OCI-LY7 (cell line): ENCODE measurements around the gene ADARB2. TPM values are rescaled to one million over a fixed set of nuclear protein-coding genes. Genes with fewer than 3 reads are reported as not detected.

ENCODE experiments used
- BruUV-seq: library from RNA; stranded (reverse); fragments of 400-500 nt; replicated peaks from 2 replicates; lab custom pipeline; 2021; lab: Mats Ljungman, UMichigan
- CTCF ChIA-PET: fragments of 300-600 bp; sonication (Branson Sonifier 250); formaldehyde crosslinking; loops from one replicate; lab custom pipeline; 2022; ENCODE audit warnings: antibody characterized with exemption; ENCODE audit not compliant: unreplicated experiment; lab: Charles Lee
- POLR2A ChIA-PET: fragments of 300-600 bp; sonication (Branson Sonifier 250); formaldehyde crosslinking; loops from one replicate; lab custom pipeline; 2022; ENCODE audit warnings: antibody characterized with exemption; lab: Charles Lee
- DNase-seq: peaks from one replicate; pipeline ENCODE4 v3.0.0-alpha.2; 2015; ENCODE audit warnings: low spot score
- H2AFZ ChIP-seq: fragments of 200-600 bp; sonication (generic), shearing (Covaris generic); 2 replicates; pipeline ENCODE4 v1.6.1; 2014; ENCODE audit warnings: mild to moderate bottlenecking, antibody characterized with exemption, low read length, moderate library complexity
- H3K27ac ChIP-seq: fragments of 200-600 bp; sonication (generic); 2 replicates; pipeline ENCODE4 v1.5.1; 2014; ENCODE audit warnings: mixed run types, low read depth, mild to moderate bottlenecking, moderate library complexity, low read length, inconsistent platforms; ENCODE audit not compliant: poor library complexity, severe bottlenecking
- H3K36me3 ChIP-seq: fragments of 200-600 bp; sonication (generic); 2 replicates; pipeline ENCODE4 v1.6.1; 2014; ENCODE audit warnings: mild to moderate bottlenecking, antibody characterized with exemption, low read length, moderate library complexity, mixed read lengths; ENCODE audit not compliant: insufficient read depth
- H3K4me1 ChIP-seq: fragments of 200-600 bp; sonication (generic); 2 replicates; pipeline ENCODE4 v1.5.1; 2014; ENCODE audit warnings: mild to moderate bottlenecking, low read length; ENCODE audit not compliant: insufficient read depth, poor library complexity, severe bottlenecking
- H3K4me2 ChIP-seq: fragments of 200-600 bp; sonication (generic); 2 replicates; pipeline ENCODE4 v1.6.1; 2014; ENCODE audit warnings: mild to moderate bottlenecking, low read length
- H3K4me3 ChIP-seq: fragments of 200-600 bp; sonication (generic); 2 replicates; pipeline ENCODE4 v1.5.1; 2014; ENCODE audit warnings: mild to moderate bottlenecking, low read depth, low read length; ENCODE audit not compliant: poor library complexity, severe bottlenecking
- H3K79me2 ChIP-seq: fragments of 200-600 bp; sonication (generic); 2 replicates; pipeline ENCODE4 v1.6.1; 2016; ENCODE audit warnings: low read depth, mild to moderate bottlenecking, low read length, moderate library complexity, mixed read lengths; ENCODE audit not compliant: insufficient read depth
- H3K9me2 ChIP-seq: fragments of 200-600 bp; sonication (generic); 2 replicates; pipeline ENCODE4 v1.6.1; 2016; ENCODE audit warnings: mild to moderate bottlenecking, low read length, mixed read lengths; ENCODE audit not compliant: insufficient read depth
- H3K9me3 ChIP-seq: fragments of 200-600 bp; sonication (generic); 2 replicates; pipeline ENCODE4 v1.6.1; 2014; ENCODE audit warnings: mild to moderate bottlenecking, mixed run types, low read length, mixed read lengths
- H4K20me1 ChIP-seq: fragments of 200-600 bp; sonication (generic); 2 replicates; pipeline ENCODE4 v1.6.1; 2014; ENCODE audit warnings: mild to moderate bottlenecking, antibody characterized with exemption, low read length, moderate library complexity, mixed read lengths; ENCODE audit not compliant: insufficient read depth
- EZH2phosphoT487 ChIP-seq: fragments of 200-600 bp; sonication (generic); IDR thresholded peaks from 2 replicates; pipeline ENCODE4 v1.6.1; 2018; ENCODE audit warnings: low read depth, borderline replicate concordance, mild to moderate bottlenecking, mixed run types, antibody characterized with exemption, low read length, moderate library complexity, mixed read lengths
- intact Hi-C: fragments of 100-400 bp; cut with micrococcal nuclease; formaldehyde crosslinking; loops from one replicate; pipeline ENCODE4 v1.10.0; 2022; ENCODE audit not compliant: unreplicated experiment
- total RNA-seq, 2 experiments: library from RNA; depleted of rRNA in 1 of 2; stranded (reverse); fragments of >200 nt in 1 of 2; shearing (Covaris generic) in 1 of 2; gene quantifications; 2 replicates each; pipeline ENCODE4 v1.2.3, GENCODE V29; 2014 to 2022
- TF ChIP-seq, protein P1 (sequence below): fragments of 200-600 bp; sonication (generic); conservative IDR thresholded peaks from 2 replicates; pipeline ENCODE4 v1.5.1; 2014; ENCODE audit warnings: mild to moderate bottlenecking, antibody characterized with exemption, low read length, moderate library complexity, mixed read lengths

ADARB2 gene
- total RNA-seq, 2 experiments from 2014 or later, result 0.03 TPM; not detected in 1

DNA sequence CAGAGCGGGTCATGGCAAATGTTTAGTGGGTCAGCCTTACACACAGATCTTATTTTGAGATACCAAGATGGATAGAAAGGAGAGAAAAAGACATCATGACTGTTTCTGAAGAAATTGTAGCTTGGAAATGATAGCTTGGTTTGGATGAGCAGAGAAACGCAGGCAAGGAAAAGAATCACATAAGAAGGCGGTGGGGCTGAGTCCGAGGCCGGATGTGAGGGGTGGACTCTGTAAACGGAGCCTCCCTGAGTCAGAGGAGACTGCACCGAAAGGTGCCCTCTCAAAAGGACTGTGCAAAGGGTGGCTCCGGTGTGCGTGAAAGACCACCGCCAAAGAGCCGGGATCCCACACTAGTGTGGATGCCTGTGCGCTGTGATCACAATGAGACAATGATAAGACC is 53.7 kb downstream of the ADARB2 start:
- H3K79me2 ChIP-seq, result no peaks in the 10 kb centered on the region
- POLR2A ChIA-PET, result no interaction called here
- BruUV-seq, result no TSS peak

DNA sequence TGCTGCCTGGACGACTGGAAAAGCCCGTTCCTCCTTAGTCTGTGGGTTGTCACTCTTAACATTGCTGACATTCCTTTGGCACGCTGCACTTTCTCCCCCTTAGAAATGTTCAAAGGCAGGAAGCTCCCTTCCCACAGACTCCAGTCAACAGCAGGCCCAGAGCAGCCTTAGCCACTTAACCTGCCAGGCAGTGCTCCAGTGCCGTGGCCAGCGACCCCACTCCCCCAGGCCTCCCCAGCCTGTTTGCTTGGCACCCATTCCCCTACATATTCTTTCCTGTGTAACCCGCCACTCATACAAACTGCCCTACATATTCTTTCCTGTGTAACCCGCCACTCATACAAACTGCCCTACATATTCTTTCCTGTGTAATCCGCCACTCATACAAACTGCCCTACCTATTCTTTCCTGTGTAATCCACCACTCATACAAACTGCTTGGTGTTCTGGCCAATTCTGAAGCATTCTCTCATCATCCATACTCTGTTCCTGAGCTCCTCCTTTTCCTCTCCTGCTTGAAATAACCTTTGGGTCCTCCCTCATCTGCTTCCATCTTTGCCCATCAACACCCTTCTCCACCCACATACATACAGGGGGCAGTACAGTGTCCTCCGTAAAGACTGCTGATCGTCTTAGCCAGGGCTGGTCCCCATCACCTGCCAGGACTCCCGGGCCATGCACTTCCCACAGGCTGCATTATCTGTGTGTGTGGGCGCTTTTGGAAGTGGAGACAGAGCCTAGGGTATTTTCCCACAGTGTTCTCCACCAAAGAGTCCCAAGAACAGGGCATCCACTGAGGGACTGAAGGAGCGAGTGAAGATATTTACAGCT is 57.3 kb downstream of the ADARB2 start:
- no peak for DNase-seq
- ChIA-PET CTCF (no interaction called here), POLR2A (no interaction called here)
- TF ChIP-seq, protein P1, sequence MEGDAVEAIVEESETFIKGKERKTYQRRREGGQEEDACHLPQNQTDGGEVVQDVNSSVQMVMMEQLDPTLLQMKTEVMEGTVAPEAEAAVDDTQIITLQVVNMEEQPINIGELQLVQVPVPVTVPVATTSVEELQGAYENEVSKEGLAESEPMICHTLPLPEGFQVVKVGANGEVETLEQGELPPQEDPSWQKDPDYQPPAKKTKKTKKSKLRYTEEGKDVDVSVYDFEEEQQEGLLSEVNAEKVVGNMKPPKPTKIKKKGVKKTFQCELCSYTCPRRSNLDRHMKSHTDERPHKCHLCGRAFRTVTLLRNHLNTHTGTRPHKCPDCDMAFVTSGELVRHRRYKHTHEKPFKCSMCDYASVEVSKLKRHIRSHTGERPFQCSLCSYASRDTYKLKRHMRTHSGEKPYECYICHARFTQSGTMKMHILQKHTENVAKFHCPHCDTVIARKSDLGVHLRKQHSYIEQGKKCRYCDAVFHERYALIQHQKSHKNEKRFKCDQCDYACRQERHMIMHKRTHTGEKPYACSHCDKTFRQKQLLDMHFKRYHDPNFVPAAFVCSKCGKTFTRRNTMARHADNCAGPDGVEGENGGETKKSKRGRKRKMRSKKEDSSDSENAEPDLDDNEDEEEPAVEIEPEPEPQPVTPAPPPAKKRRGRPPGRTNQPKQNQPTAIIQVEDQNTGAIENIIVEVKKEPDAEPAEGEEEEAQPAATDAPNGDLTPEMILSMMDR, result no peak
- no peak for TF ChIP-seq EZH2phosphoT487
- H3K9me2 ChIP-seq, result no peaks in the 10 kb centered on the region
- H3K9me3 ChIP-seq, result no peaks in the 10 kb centered on the region
- H4K20me1 ChIP-seq, result no peaks in the 10 kb centered on the region
- H3K36me3 ChIP-seq, result no peaks in the 10 kb centered on the region
- no peak overlapping the region for H3K4me3 ChIP-seq
- no peak overlapping the region for H2AFZ ChIP-seq
- BruUV-seq, result no TSS peak
- H3K79me2 ChIP-seq, result no peaks in the 10 kb centered on the region
- intact Hi-C loops, result no loop called here
- no peak overlapping the region for H3K27ac ChIP-seq
- H3K4me1 ChIP-seq, result no peaks in the 10 kb centered on the region
- no peak overlapping the region for H3K4me2 ChIP-seq

More for the DNA sequence above, 53.7 kb downstream of the ADARB2 start:
- intact Hi-C loops, result no loop called here
- H3K36me3 ChIP-seq, result no peaks in the 10 kb centered on the region
- CTCF ChIA-PET, result no interaction called here
- H4K20me1 ChIP-seq, result no peaks in the 10 kb centered on the region
- H3K4me1 ChIP-seq, result no peaks in the 10 kb centered on the region
- H3K4me3 ChIP-seq, result no peak overlapping the region
- DNase-seq, result no peak
- H3K9me2 ChIP-seq, result no peaks in the 10 kb centered on the region
- H3K27ac ChIP-seq, result no peak overlapping the region
- no peak overlapping the region for H3K4me2 ChIP-seq
- no peak overlapping the region for H2AFZ ChIP-seq
- TF ChIP-seq, protein P1, result no peak
- TF ChIP-seq EZH2phosphoT487, result no peak
- H3K9me3 ChIP-seq, result no peaks in the 10 kb centered on the region

DNA sequence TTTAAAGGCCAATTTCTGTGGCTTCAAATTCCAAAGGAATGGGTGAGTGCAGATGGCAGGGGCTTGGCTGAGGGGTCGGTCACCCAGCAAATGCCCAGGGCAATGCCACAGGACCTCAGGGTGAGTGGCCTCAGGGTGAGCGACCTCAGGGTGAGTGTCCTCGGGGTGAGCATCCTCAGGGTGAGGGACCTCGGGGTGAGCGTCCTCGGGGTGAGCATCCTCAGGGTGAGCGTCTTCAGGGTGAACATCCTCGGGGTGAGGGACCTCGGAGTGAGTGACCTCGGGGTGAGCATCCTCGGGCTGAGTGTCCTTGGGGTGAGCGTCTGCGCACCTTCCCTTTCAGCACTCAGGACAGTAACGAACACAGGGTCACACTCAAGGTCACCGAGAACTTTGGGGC is 59.2 kb downstream of the ADARB2 start:
- TF ChIP-seq, protein P1, result no peak
- TF ChIP-seq EZH2phosphoT487, result no peak

More for the DNA sequence above, 59.2 kb downstream of the ADARB2 start:
- no peak for DNase-seq
- ChIA-PET CTCF (no interaction called here), POLR2A (interaction anchor here (0.7 kb wide), 1 partner anchor 553 kb away, joined by 3 read pairs; no protein-coding TSS in a partner anchor)
- H3K9me3 ChIP-seq, result no peaks in the 10 kb centered on the region
- H3K79me2 ChIP-seq, result no peaks in the 10 kb centered on the region
- intact Hi-C loops, result no loop called here
- H2AFZ ChIP-seq, result no peak overlapping the region
- no peaks in the 10 kb centered on the region for H4K20me1 ChIP-seq
- no peaks in the 10 kb centered on the region for H3K4me1 ChIP-seq
- no peaks in the 10 kb centered on the region for H3K9me2 ChIP-seq
- peak overlapping the region; percentile 43; the same call in 1 of the 2 replicates for H3K4me2 ChIP-seq
- no TSS peak for BruUV-seq
- no peaks in the 10 kb centered on the region for H3K36me3 ChIP-seq
- H3K27ac ChIP-seq, result no peak overlapping the region
- H3K4me3 ChIP-seq, result no peak overlapping the region
